ENCODE results near the gene EPN1. TPM values are rescaled to one million over a fixed set of nuclear protein-coding genes. Genes with fewer than 3 reads are reported as not detected.
A peak's percentile ranks its signal among the peaks of the same experiment; 100 is the strongest.

Gene EPN1
- total and polyA plus RNA-seq, 2 of the 13 experiments (the other 11 are each of a cell fraction or from before 2014, with no cell fraction given): 28.9 to 31.7 TPM

- peak; percentile 27; the same call in 1 of the 2 replicates for TF ChIP-seq KDM5A (IDR thresholded peaks at IDR 0.05; ENCODE audit: borderline replicate concordance, low read length)
- no peak for TF ChIP-seq NR3C1 (CRISPR knock-in tag; IDR thresholded peaks at IDR 0.05)
- 0 out of 2 replicates have a peak, but pooled peaks have one; percentile 22 for TF ChIP-seq BATF2 (CRISPR knock-in tag; IDR thresholded peaks at IDR 0.05)
- TF ChIP-seq SAP130 (CRISPR knock-in tag; IDR thresholded peaks at IDR 0.05; ENCODE audit: low read depth): peak; percentile 0; the same call in 1 of the 2 replicates
These were observed 33.4 kb upstream of the EPN1 start (continued) for GRCh38 chr19:55641426-55642152.

GRCh38 chr19:55642153-55643002, 32.6 kb upstream of the EPN1 start:
- FAIRE-seq (no peak), ATAC-seq (peak; percentile 20), DNase-seq (ENCODE audit: low spot score) (no peak)
- WGBS (ENCODE audit: low lambda C conversion rate): 3% methylated on average over 16 of the region's 65 CpGs
- Histone ChIP-seq H3K36me3 (replicated peaks in 1 of 2; ENCODE audit: control insufficient read depth in 1 of 2, insufficient read depth in 2 of 2, low read length in 2 of 2) (peaks cover 0 to 10% of the 10 kb centered on the region in 2 experiments; a peak in 2 of 5 replicates), H3K4me3 (replicated peaks in 1 of 3; ENCODE audit: insufficient read depth in 1 of 3, low read depth in 2 of 3, low read length in 3 of 3) (peak overlapping the region; percentile 92 to 96 (median 92)), H3K27ac (ENCODE audit: extremely low read length, insufficient read depth, low read length) (peak overlapping the region; percentile 79), H3K4me1 (ENCODE audit: insufficient read depth, low read length) (peaks cover 55% of the 10 kb centered on the region), H3K79me2 (ENCODE audit: insufficient read depth, low read length) (peaks cover 39% of the 10 kb centered on the region), H3K9me3 (ENCODE audit: low read length) (no peaks in the 10 kb centered on the region), H3K9ac (ENCODE audit: insufficient read depth, low read depth, low read length) (peak overlapping the region; percentile 84), H3K4me2 (ENCODE audit: low read depth, low read length) (peak overlapping the region; percentile 96), H4K20me1 (ENCODE audit: insufficient read depth, low read length) (no peaks in the 10 kb centered on the region), H2AFZ (ENCODE audit: low read length) (no peak overlapping the region), H3K27me3 (ENCODE audit: control insufficient read depth in 1 of 2, insufficient read depth in 2 of 2, low read length in 2 of 2) (no peaks in the 10 kb centered on the region; a peak in 1 of 5 replicates)
- ChIA-PET CTCF (ENCODE audit: low intra/inter-chr PET ratio, low total read pairs) (interaction anchor here (1.7 kb wide), 1 partner anchor 11 kb away, joined by 4 read pairs; no protein-coding TSS in a partner anchor), POLR2A (interaction anchor here (0.5 to 1.9 kb wide), 5 partner anchors 9 to 166 kb away, joined by 3 to 19 read pairs (median 8); partner anchors contain the start of genes U2AF2, ZNF628 and ZNF784)
- BruUV-seq (replicated peaks): no TSS peak
- in situ Hi-C loops (cut with HindIII; ENCODE audit: extremely low pct_ligation_motif_present, low pct_unique_long_range_greater_than_20kb) (no loop called here), intact Hi-C loops (cut with micrococcal nuclease; ENCODE audit: unreplicated experiment) (no loop called here)
- TF ChIP-seq CENPBD1 (CRISPR knock-in tag; IDR thresholded peaks at IDR 0.05; ENCODE audit: borderline replicate concordance, low read depth): no peak; the same call in 1 of the 2 replicates
- TF ChIP-seq MED1 (CRISPR knock-in tag; IDR thresholded peaks at IDR 0.05): no peak
- TF ChIP-seq, protein P1, sequence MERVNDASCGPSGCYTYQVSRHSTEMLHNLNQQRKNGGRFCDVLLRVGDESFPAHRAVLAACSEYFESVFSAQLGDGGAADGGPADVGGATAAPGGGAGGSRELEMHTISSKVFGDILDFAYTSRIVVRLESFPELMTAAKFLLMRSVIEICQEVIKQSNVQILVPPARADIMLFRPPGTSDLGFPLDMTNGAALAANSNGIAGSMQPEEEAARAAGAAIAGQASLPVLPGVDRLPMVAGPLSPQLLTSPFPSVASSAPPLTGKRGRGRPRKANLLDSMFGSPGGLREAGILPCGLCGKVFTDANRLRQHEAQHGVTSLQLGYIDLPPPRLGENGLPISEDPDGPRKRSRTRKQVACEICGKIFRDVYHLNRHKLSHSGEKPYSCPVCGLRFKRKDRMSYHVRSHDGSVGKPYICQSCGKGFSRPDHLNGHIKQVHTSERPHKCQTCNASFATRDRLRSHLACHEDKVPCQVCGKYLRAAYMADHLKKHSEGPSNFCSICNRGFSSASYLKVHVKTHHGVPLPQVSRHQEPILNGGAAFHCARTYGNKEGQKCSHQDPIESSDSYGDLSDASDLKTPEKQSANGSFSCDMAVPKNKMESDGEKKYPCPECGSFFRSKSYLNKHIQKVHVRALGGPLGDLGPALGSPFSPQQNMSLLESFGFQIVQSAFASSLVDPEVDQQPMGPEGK (CRISPR knock-in tag; IDR thresholded peaks at IDR 0.05): 0 out of 2 replicates have a peak, but pooled peaks have one; percentile 7
- TF ChIP-seq, protein P2, sequence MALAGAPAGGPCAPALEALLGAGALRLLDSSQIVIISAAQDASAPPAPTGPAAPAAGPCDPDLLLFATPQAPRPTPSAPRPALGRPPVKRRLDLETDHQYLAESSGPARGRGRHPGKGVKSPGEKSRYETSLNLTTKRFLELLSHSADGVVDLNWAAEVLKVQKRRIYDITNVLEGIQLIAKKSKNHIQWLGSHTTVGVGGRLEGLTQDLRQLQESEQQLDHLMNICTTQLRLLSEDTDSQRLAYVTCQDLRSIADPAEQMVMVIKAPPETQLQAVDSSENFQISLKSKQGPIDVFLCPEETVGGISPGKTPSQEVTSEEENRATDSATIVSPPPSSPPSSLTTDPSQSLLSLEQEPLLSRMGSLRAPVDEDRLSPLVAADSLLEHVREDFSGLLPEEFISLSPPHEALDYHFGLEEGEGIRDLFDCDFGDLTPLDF (CRISPR knock-in tag; IDR thresholded peaks at IDR 0.05): no peak
- no peak; the same call in 1 of the 2 replicates for TF ChIP-seq SALL2 (CRISPR knock-in tag; IDR thresholded peaks at IDR 0.05)
- no peak; the same call in 1 of the 2 replicates for TF ChIP-seq ZNF616 (CRISPR knock-in tag; IDR thresholded peaks at IDR 0.05; ENCODE audit: low read depth)
- no peak for TF ChIP-seq TRIM24 (CRISPR knock-in tag; IDR thresholded peaks at IDR 0.05)
- TF ChIP-seq, protein P3, sequence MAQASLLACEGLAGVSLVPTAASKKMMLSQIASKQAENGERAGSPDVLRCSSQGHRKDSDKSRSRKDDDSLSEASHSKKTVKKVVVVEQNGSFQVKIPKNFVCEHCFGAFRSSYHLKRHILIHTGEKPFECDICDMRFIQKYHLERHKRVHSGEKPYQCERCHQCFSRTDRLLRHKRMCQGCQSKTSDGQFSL (CRISPR knock-in tag; IDR thresholded peaks at IDR 0.05): no peak
- TF ChIP-seq IKZF1 (IDR thresholded peaks at IDR 0.05): no peak
- TF ChIP-seq TMF1 (CRISPR knock-in tag; IDR thresholded peaks at IDR 0.05; ENCODE audit: low read depth): 0 out of 2 replicates have a peak, but pooled peaks have one; percentile 14
- TF ChIP-seq CBX1 (IDR thresholded peaks at IDR 0.05; ENCODE audit: low read depth): no peak
- TF ChIP-seq MAX (IDR thresholded peaks at IDR 0.05): peak; percentile 80
